Ishikawa (cell line): ENCODE data around the gene ACE.

Experiments used
- EP300 ChIP-seq: IDR thresholded peaks from 2 replicates; pipeline ENCODE4 v1.6.1; 2012; ENCODE audit warnings: borderline replicate concordance
- FOXM1 ChIP-seq: IDR thresholded peaks from 2 replicates; pipeline ENCODE4 v1.6.1; 2012; ENCODE audit warnings: low read depth, borderline replicate concordance
- MAX ChIP-seq: IDR thresholded peaks from 2 replicates; pipeline ENCODE4 v1.6.1; 2012
- NFIC ChIP-seq: IDR thresholded peaks from 2 replicates; pipeline ENCODE4 v1.6.1; 2012
- RAD21 ChIP-seq: IDR thresholded peaks from 2 replicates; pipeline ENCODE4 v1.6.1; 2012; ENCODE audit warnings: low read depth
- REST ChIP-seq: IDR thresholded peaks from 2 replicates; pipeline ENCODE4 v1.6.1; 2012; ENCODE audit warnings: low read depth, mild to moderate bottlenecking
- TCF12 ChIP-seq: IDR thresholded peaks from 2 replicates; pipeline ENCODE4 v1.6.1; 2012; ENCODE audit warnings: low read depth
- YY1 ChIP-seq: IDR thresholded peaks from 2 replicates; pipeline ENCODE4 v1.6.1; 2012; ENCODE audit warnings: low read depth

DNA sequence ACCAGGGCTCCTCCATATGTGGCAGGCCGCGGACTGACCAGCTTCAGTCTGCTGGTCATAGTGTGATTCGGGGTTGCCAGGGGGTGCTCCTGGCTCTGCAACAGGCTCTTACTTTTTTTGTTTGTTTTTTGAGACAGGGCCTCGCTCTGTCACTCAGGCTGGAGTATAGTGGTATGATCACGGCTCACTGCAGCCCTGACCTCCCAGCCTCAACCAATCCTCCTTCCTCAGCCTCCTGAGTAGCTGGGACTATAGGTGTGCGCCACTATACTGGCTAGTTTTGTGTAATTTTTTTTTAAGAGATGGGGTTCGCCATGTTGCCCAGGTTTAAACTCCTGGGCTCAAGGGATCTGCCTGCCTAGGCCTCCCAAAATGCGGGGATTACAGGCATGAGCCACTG is 34.5 kb downstream of the ACE start:
- no peak for TF ChIP-seq EP300
- TF ChIP-seq TCF12, result no peak
- no peak for TF ChIP-seq MAX
- no peak for TF ChIP-seq FOXM1
- no peak for TF ChIP-seq RAD21
- no peak for TF ChIP-seq REST
- no peak for TF ChIP-seq NFIC
- TF ChIP-seq YY1, result no peak
